ENCODE measurements around the gene CEP135. TPM values are rescaled to one million over a fixed set of nuclear protein-coding genes. Genes with fewer than 3 reads are reported as not detected.

Gene CEP135
- total and polyA plus RNA-seq, 3 donors from 2014 or later: 5.2 to 28.4 (median 19.9) TPM

DNA sequence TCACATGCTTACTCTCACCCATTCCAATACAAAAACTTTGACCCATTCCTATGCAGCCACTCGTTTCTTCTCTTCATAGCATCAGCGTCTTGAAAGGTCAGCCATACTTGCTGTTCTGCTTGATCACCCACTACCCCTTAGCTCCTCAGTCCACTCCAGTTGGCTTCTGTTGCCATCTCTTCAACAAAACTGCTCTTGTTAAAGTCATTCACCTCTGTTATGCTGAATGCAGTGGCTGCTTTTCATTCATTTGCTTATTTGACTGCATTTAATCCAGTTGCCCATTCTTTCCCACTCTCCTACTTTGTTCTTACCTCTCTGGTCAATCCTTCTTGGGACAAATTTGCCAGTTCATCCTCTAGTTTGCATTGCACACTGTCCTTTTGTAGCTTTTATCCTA lies 24.9 kb downstream of the CEP135 start:
- Histone ChIP-seq H3K4me3 (no peak overlapping the region), H3K27me3 (no peaks in the 10 kb centered on the region), H3K4me1 (no peaks in the 10 kb centered on the region), H3K9me3 (no peaks in the 10 kb centered on the region), H3K36me3 (ENCODE audit: low read depth, missing control alignments) (no peaks in the 10 kb centered on the region), H3K27ac (no peak overlapping the region)
- TF ChIP-seq POLR2A (IDR thresholded peaks at IDR 0.05): no peak
- TF ChIP-seq, protein P1, sequence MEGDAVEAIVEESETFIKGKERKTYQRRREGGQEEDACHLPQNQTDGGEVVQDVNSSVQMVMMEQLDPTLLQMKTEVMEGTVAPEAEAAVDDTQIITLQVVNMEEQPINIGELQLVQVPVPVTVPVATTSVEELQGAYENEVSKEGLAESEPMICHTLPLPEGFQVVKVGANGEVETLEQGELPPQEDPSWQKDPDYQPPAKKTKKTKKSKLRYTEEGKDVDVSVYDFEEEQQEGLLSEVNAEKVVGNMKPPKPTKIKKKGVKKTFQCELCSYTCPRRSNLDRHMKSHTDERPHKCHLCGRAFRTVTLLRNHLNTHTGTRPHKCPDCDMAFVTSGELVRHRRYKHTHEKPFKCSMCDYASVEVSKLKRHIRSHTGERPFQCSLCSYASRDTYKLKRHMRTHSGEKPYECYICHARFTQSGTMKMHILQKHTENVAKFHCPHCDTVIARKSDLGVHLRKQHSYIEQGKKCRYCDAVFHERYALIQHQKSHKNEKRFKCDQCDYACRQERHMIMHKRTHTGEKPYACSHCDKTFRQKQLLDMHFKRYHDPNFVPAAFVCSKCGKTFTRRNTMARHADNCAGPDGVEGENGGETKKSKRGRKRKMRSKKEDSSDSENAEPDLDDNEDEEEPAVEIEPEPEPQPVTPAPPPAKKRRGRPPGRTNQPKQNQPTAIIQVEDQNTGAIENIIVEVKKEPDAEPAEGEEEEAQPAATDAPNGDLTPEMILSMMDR (IDR thresholded peaks at IDR 0.05): no peak
- intact Hi-C loops (cut with DNase I; ENCODE audit: low total_unique reads): no loop called here
- no peak for DNase-seq
- 92 to 98% methylated on average over 2 of the region's 2 CpGs for WGBS, 2 donors

DNA sequence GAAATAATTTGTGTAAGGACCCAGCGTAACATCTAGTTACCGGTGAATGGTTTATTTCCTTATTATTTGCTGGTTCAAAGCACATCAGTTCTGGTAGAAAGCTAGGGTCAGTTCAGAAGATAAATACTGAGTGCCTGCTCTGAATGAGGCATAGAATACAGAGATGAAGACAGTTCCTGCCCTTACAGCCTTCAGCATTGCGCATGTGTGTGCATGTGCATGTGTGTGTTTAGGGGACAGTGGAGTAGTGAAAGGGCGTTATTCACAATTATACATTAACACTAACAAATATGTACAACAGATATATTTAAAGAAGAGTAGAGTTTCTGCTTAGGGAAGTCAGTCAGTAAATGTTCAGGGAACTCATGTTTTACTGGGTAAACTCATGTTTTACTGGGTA lies 29.1 kb downstream of the CEP135 start:
- TF ChIP-seq, protein P1 (IDR thresholded peaks at IDR 0.05): no peak
- no peak for TF ChIP-seq POLR2A (IDR thresholded peaks at IDR 0.05)
- H3K4me3 ChIP-seq: no peak overlapping the region
- no peak overlapping the region for H3K27ac ChIP-seq
- H3K9me3 ChIP-seq: no peaks in the 10 kb centered on the region
- intact Hi-C loops (cut with DNase I; ENCODE audit: low total_unique reads): no loop called here
- no peaks in the 10 kb centered on the region for H3K27me3 ChIP-seq
- no peaks in the 10 kb centered on the region for H3K36me3 ChIP-seq (ENCODE audit: low read depth, missing control alignments)
- WGBS, 2 donors: 93 to 97% methylated on average over 4 of the region's 4 CpGs
- H3K4me1 ChIP-seq: no peaks in the 10 kb centered on the region
- DNase-seq: no peak

DNA sequence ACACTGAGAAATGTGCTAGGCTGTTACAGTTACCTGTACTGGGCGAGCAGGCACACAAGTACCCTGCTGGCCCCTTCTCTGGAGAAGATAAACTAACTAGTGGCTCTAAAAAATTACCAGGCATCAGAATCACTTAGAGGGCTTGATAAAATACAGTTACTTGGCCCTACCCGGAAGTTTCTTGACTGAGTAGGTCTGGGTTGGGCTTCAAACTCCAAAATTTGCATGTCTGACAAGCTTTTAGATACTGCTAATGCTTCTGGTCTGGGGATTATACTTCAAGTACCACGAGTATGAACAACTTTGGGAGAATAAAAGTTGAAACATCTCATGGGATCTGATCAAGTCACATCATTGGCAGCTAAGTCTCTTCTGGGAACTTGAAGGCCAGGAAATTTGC lies 30.8 kb downstream of the CEP135 start:
- H3K36me3 ChIP-seq (ENCODE audit: low read depth, missing control alignments): no peaks in the 10 kb centered on the region
- no peak for DNase-seq
- intact Hi-C loops (cut with DNase I; ENCODE audit: low total_unique reads): no loop called here
- TF ChIP-seq, protein P1 (IDR thresholded peaks at IDR 0.05): no peak
- TF ChIP-seq POLR2A (IDR thresholded peaks at IDR 0.05): no peak
- H3K27ac ChIP-seq: no peak overlapping the region
- no peaks in the 10 kb centered on the region for H3K27me3 ChIP-seq
- no peaks in the 10 kb centered on the region for H3K4me1 ChIP-seq
- 83 to 89% methylated on average over 3 of the region's 3 CpGs for WGBS, 2 donors
- H3K9me3 ChIP-seq: no peaks in the 10 kb centered on the region
- no peak overlapping the region for H3K4me3 ChIP-seq

DNA sequence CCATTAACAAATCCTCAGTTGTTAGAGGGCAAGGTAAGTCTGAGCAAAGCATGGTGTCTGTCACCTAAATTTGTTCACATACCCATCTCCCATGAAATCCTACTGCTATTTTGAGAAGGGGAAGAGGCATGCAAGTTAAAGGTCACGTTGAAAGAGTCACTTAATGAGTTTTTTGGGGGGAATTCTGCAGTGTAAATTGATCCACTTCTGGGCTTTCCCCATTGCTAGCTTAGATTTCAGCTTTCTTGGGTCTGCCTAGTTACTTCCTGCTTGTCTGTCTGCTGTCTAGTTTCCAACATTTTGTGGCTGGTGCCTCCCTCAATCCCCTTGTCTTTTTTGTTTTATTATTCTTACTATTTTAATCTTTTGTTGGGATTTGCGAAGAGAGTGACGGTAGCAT lies 32.0 kb downstream of the CEP135 start:
- intact Hi-C loops (cut with DNase I; ENCODE audit: low total_unique reads): no loop called here
- Histone ChIP-seq H3K4me1 (no peaks in the 10 kb centered on the region), H3K36me3 (ENCODE audit: low read depth, missing control alignments) (no peaks in the 10 kb centered on the region)

DNA sequence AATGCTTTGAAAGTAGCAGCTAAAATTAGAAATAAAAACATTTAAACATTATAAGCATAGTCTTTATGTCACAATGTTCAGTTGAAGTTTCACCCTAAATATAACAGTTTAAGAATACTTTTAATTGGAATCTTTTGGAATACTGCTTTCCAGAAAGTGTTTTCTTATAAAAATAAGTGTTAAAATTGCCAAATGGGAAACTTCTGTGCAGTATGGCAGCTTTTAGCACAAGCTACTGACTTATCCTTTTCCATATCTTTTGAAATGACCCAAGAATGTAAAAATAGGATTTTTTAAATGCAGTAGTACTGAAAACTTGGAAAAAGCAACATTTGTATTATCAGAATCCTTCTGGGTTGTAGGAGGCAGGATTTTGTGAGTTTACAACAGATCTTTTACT lies 34.2 kb downstream of the CEP135 start:
- intact Hi-C loops (cut with DNase I; ENCODE audit: low total_unique reads): no loop called here
- Histone ChIP-seq H3K9me3 (no peaks in the 10 kb centered on the region), H3K4me3 (no peak overlapping the region), H3K27me3 (no peaks in the 10 kb centered on the region), H3K4me1 (no peaks in the 10 kb centered on the region), H3K36me3 (ENCODE audit: low read depth, missing control alignments) (no peaks in the 10 kb centered on the region), H3K27ac (no peak overlapping the region)
- no peak for DNase-seq
- TF ChIP-seq, protein P1 (IDR thresholded peaks at IDR 0.05): no peak
- no peak for TF ChIP-seq POLR2A (IDR thresholded peaks at IDR 0.05)

More for the DNA sequence above, 32.0 kb downstream of the CEP135 start:
- DNase-seq: no peak
- WGBS, 2 donors: 92 to 93% methylated on average over 3 of the region's 3 CpGs
- TF ChIP-seq POLR2A (IDR thresholded peaks at IDR 0.05): no peak
- TF ChIP-seq, protein P1 (IDR thresholded peaks at IDR 0.05): no peak
- Histone ChIP-seq H3K4me3 (no peak overlapping the region), H3K27ac (no peak overlapping the region), H3K27me3 (no peaks in the 10 kb centered on the region), H3K9me3 (no peaks in the 10 kb centered on the region)
